ENCODE results near the gene BTF3L4.
A peak's percentile ranks its signal among the peaks of the same experiment; 100 is the strongest.

Gene BTF3L4

DNA sequence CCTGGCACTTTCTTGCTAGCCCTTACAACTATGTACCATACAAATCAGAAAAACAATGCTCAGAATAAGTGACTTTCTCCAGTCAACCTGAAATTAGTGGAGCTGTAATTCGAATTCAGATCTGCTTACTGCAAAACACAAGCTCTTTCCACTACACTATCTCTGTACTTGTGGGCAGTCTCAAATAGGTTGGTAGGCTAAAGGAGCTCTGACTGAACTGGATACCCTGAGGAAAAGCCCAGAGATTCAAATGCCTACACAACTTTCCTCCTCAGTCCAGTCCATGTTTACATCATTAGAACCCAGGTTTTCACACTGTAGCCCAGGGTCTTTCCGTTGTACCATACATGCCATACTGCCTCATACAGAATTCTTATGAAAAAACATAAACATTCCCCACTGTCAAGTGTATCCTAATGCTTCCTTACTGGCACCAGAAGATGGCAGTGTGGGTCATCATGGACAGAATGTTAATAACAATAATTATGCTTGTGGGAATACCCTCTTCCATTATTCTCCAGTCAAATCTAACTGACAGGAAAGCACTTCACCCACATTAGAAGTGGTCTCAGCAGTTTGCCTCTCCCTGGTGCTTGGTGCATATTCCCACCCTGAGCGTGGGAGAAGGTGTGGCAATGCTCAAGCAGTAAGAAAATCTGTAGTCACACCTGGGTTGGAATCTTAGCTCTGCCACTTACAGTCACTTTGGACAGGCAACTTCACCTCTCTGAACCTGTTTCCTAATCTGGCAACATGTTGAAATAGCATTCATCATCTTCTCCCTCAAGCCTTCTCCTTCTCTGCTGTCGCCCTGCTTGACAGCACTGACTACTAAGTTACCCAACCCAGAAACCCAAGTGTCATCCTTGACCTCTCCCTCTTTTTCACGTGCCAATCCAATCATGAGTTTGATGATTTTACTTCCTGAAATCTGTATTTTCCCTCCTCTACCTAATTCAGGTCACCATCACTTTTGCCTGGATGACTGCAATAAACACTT lies 71.4 kb downstream of the BTF3L4 start:
- peak; percentile 45 for DNase-seq

DNA sequence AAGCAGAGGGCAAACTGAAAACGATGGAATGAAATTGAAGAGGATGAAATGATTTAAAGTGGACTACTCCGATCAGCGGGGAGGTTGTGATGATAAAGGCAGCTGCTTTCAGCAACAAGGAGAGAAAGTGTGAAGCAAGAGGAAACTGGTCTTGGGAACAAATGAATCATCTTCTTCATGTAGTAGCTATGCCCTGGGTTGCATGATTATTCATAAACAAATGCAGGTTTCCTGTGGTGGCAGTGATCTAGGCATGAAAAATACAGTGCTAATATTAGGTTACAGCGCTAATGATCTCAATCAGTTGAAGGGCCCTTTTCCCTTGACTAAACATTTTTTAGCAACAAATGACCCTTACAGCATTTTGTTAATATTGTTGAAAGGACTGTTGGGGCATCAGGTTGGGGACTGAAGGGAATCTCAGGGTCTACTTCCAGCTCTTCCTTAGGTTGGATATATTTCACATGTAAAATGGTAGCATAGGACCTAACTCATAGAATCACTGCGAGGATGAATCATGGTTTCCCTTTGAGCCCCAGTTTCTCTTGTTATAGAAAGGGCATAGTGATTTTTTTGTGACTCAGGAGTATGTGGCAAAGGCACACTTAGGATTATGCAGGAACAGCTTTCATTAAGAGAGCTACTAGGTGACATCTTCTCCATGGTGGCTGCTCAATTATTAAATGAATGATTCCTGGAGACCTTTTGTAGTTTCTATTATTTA lies 83.9 kb downstream of the BTF3L4 start:
- peak; percentile 59 for DNase-seq

Data from GF-D8 (cell line).